ENCODE results near the gene AGBL1. TPM values are rescaled to one million over a fixed set of nuclear protein-coding genes. Genes with fewer than 3 reads are reported as not detected.

Gene AGBL1
- total and polyA plus RNA-seq, 4 donors, result 0.08 to 147 (median 4.7) TPM

DNA sequence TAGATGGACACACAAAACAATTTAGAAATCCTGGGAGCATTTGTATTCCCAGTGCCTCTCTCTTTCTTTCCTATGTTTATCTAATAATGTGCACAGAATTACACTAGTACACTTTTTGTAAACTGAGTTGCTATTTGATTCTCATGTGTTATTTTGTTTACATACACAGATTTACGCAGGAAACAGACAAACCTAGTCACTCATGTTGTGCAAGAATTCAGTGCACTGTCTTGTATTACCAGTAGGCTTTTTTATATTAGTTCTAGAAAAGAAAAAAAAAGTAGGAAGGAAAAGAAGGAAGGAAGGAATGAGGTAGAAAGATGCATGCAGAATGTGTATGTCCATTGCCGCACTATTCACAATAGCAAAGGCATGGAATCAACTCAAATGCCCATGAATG, 257.4 kb downstream of the AGBL1 start:
- DNase-seq (no peak), ATAC-seq (ENCODE audit: insufficient read depth, low FRiP score) (no peak)
- H3K9ac ChIP-seq (ENCODE audit: insufficient read depth in 1 of 2, low read length in 2 of 2), result no peak overlapping the region
- no peaks in the 10 kb centered on the region for H3K27me3 ChIP-seq (ENCODE audit: control insufficient read depth in 3 of 3, insufficient read depth in 3 of 3, low read length in 2 of 3)
- no peak overlapping the region for H3K4me3 ChIP-seq
- H3K4me1 ChIP-seq (ENCODE audit: control insufficient read depth in 5 of 5, insufficient read depth in 5 of 5, low read length in 5 of 5), result no peaks in the 10 kb centered on the region
- H3K36me3 ChIP-seq (ENCODE audit: control insufficient read depth in 4 of 4, insufficient read depth in 4 of 4, low read length in 4 of 4), result no peaks in the 10 kb centered on the region
- WGBS, 2 donors, result 91 to 95% methylated on average over 2 of the region's 2 CpGs
- H3K27ac ChIP-seq (ENCODE audit: low read depth in 1 of 2, low read length in 1 of 2), result no peak overlapping the region
- TF ChIP-seq, protein P1, sequence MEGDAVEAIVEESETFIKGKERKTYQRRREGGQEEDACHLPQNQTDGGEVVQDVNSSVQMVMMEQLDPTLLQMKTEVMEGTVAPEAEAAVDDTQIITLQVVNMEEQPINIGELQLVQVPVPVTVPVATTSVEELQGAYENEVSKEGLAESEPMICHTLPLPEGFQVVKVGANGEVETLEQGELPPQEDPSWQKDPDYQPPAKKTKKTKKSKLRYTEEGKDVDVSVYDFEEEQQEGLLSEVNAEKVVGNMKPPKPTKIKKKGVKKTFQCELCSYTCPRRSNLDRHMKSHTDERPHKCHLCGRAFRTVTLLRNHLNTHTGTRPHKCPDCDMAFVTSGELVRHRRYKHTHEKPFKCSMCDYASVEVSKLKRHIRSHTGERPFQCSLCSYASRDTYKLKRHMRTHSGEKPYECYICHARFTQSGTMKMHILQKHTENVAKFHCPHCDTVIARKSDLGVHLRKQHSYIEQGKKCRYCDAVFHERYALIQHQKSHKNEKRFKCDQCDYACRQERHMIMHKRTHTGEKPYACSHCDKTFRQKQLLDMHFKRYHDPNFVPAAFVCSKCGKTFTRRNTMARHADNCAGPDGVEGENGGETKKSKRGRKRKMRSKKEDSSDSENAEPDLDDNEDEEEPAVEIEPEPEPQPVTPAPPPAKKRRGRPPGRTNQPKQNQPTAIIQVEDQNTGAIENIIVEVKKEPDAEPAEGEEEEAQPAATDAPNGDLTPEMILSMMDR (IDR thresholded peaks at IDR 0.05; ENCODE audit: control extremely low read depth, extremely low read depth), result no peak
- H3K9me3 ChIP-seq (ENCODE audit: control insufficient read depth in 4 of 4, insufficient read depth in 3 of 4, low read length in 3 of 4), result no peaks in the 10 kb centered on the region

DNA sequence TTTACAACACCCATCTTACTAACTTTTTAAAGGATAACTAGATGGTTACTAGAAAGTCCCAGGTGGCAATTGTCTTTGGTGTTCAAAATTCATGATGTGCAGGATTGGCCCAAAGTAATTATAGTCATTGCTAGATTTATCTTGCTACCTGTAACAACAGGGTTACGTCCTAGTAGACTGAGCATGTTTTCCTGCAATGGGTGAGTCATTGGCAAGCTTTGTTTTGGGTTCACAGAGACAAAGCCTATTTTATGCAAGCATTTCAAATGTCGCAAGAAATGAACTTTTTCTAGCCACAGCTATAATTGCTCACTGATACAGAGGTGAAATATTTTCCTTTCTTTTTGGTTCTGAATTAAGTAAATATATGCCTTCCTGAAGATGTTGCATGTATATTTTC, 267.6 kb downstream of the AGBL1 start:
- H3K36me3 ChIP-seq (ENCODE audit: control insufficient read depth in 4 of 4, insufficient read depth in 4 of 4, low read length in 4 of 4), result no peaks in the 10 kb centered on the region
- 78% methylated on average over 2 of the region's 2 CpGs for WGBS, 2 donors
- DNase-seq (no peak), ATAC-seq (ENCODE audit: insufficient read depth, low FRiP score) (no peak)
- H3K9ac ChIP-seq (ENCODE audit: insufficient read depth in 1 of 2, low read length in 2 of 2), result no peak overlapping the region
- H3K27me3 ChIP-seq (ENCODE audit: control insufficient read depth in 3 of 3, insufficient read depth in 3 of 3, low read length in 2 of 3), result peaks cover 0 to 4% (median 2%) of the 10 kb centered on the region in 3 donors
- H3K4me3 ChIP-seq, result no peak overlapping the region
- no peaks in the 10 kb centered on the region for H3K4me1 ChIP-seq (ENCODE audit: control insufficient read depth in 5 of 5, insufficient read depth in 5 of 5, low read length in 5 of 5)
- no peak overlapping the region for H3K27ac ChIP-seq (ENCODE audit: low read depth in 1 of 2, low read length in 1 of 2)
- TF ChIP-seq, protein P1 (IDR thresholded peaks at IDR 0.05; ENCODE audit: control extremely low read depth, extremely low read depth), result no peak
- peaks cover 0 to 4% (median 0%) of the 10 kb centered on the region in 4 donors for H3K9me3 ChIP-seq (ENCODE audit: control insufficient read depth in 4 of 4, insufficient read depth in 3 of 4, low read length in 3 of 4)

DNA sequence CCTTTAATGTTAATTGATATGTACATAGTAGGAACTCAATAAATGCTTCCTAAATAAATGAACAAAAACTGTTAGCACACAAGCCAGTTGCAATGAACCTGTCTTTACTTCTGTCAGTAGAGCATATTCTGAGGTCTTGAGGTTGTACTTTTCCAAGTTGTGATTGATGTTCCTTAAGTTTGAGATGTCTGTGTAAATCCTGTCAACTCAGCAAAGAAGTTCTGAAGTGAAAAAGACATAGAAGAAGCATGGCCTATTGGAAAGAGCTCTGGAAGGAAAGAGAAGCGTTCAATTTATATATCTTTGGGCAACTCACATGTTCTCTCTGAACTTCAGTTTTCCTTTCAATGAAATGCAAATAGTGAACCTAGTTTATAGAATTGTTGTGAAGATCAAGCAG, 269.9 kb downstream of the AGBL1 start:
- DNase-seq (no peak), ATAC-seq (ENCODE audit: insufficient read depth, low FRiP score) (no peak)
- no peaks in the 10 kb centered on the region for H3K4me1 ChIP-seq (ENCODE audit: control insufficient read depth in 5 of 5, insufficient read depth in 5 of 5, low read length in 5 of 5)
- H3K27me3 ChIP-seq (ENCODE audit: control insufficient read depth in 3 of 3, insufficient read depth in 3 of 3, low read length in 2 of 3), result peaks cover 0 to 4% (median 2%) of the 10 kb centered on the region in 3 donors
- no peak overlapping the region for H3K4me3 ChIP-seq
- H3K27ac ChIP-seq (ENCODE audit: low read depth in 1 of 2, low read length in 1 of 2), result no peak overlapping the region
- no peak overlapping the region for H3K9ac ChIP-seq (ENCODE audit: insufficient read depth in 1 of 2, low read length in 2 of 2)
- TF ChIP-seq, protein P1 (IDR thresholded peaks at IDR 0.05; ENCODE audit: control extremely low read depth, extremely low read depth), result no peak
- no peaks in the 10 kb centered on the region for H3K36me3 ChIP-seq (ENCODE audit: control insufficient read depth in 4 of 4, insufficient read depth in 4 of 4, low read length in 4 of 4)
- peaks cover 0 to 2% (median 0%) of the 10 kb centered on the region in 4 donors for H3K9me3 ChIP-seq (ENCODE audit: control insufficient read depth in 4 of 4, insufficient read depth in 3 of 4, low read length in 3 of 4)
- 89 to 91% methylated on average over 1 of the region's 1 CpG for WGBS, 2 donors

DNA sequence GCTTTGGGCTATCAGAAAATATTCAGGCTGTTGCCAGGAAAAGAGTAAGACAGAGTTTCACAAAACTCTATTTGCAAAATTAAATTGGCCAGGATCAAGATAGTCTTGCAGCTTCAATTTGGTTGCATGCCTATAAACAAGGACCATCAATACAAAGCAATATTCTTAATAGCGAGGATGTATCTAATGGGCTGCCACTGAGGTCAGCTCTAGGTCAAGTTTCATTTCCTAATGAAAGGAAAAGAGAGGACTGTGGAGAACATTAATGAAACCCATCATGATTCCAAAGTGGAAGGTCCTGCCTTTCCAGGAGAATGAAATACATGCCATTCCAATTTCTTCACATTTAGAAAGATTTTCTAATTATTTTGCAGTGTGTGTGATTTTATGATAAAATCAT, 273.5 kb downstream of the AGBL1 start:
- Histone ChIP-seq H3K9ac (ENCODE audit: insufficient read depth in 1 of 2, low read length in 2 of 2) (no peak overlapping the region), H3K27me3 (ENCODE audit: control insufficient read depth in 3 of 3, insufficient read depth in 3 of 3, low read length in 2 of 3) (peaks cover 0 to 4% (median 0%) of the 10 kb centered on the region in 3 donors), H3K9me3 (ENCODE audit: control insufficient read depth in 4 of 4, insufficient read depth in 3 of 4, low read length in 3 of 4) (peaks cover 0 to 2% (median 0%) of the 10 kb centered on the region in 4 donors), H3K4me1 (ENCODE audit: control insufficient read depth in 5 of 5, insufficient read depth in 5 of 5, low read length in 5 of 5) (no peaks in the 10 kb centered on the region), H3K36me3 (ENCODE audit: control insufficient read depth in 4 of 4, insufficient read depth in 4 of 4, low read length in 4 of 4) (no peaks in the 10 kb centered on the region), H3K4me3 (no peak overlapping the region), H3K27ac (ENCODE audit: low read depth in 1 of 2, low read length in 1 of 2) (no peak overlapping the region)
- DNase-seq (no peak), ATAC-seq (ENCODE audit: insufficient read depth, low FRiP score) (no peak)
- TF ChIP-seq, protein P1 (IDR thresholded peaks at IDR 0.05; ENCODE audit: control extremely low read depth, extremely low read depth), result no peak
- 77 to 79% methylated on average over 1 of the region's 1 CpG for WGBS, 2 donors
